GM13976 (cell line): ENCODE measurements around the gene MYO1G.
"Not testable (repeated sequence)": the region's sequence is repeated elsewhere in the genome, so short reads cannot be mapped to it uniquely, and the experiment has no call there.

Experiments used
- DNase-seq: peaks from one replicate; pipeline ENCODE4 v3.0.0; 2012; ENCODE audit warnings: low spot score
- in situ Hi-C: fragments of 300-500 bp; cut with MboI; formaldehyde crosslinking; loops from one replicate; pipeline ENCODE4 v1.12.0; 2022; ENCODE audit warnings: low sequenced_read_pairs, mixed read lengths, inconsistent platforms; ENCODE audit not compliant: unreplicated experiment
- TF ChIP-seq, protein P1 (sequence below): IDR thresholded peaks from 2 replicates; pipeline ENCODE4 v1.5.1; 2012; ENCODE audit warnings: borderline replicate concordance, mild to moderate bottlenecking; ENCODE audit not compliant: insufficient read depth; ENCODE audit errors: extremely low read depth, missing control alignments, control extremely low read depth

The MYO1G gene

DNA sequence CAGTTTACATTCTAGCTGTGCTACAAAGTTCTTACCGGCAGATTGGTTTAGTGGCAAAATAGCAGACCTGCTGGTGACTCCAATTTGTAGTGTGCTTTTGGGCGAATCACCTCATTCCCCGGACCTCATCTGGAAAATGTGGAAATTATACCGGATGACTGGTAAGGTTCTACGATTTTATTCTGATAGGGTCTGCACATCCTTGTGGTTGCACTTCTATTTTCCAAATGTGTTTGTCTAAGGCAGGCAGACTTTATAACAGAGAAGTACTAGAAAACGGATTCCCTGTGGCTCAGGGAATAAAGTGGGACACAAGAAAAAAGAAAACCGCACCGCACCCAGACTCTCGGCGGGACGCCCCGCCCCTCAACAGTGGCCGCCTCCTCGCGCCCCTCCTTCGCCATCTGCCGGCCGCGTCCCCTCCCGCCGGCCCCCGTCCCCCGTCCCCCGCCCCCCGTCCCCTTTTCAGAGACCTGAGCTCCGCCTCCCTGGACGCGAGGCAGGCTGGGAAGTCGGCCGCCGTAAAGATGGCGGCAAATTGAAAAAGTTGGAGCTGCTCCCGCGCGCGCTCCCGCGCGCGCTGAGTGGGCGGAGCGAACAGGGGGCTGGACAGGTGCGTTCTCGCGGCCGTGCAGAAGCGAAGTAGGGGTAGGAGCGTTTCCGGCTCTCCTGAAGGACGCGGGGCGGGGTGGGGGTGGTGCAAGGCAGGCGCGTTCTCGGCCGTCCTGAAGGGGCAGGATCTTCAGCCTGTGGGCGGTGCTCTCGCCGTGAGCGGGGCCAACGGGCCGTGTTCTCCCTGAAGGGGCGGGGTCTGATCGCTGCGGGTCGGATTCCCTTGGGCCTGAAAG lies 20.7 kb upstream of the MYO1G start:
- TF ChIP-seq, protein P1, sequence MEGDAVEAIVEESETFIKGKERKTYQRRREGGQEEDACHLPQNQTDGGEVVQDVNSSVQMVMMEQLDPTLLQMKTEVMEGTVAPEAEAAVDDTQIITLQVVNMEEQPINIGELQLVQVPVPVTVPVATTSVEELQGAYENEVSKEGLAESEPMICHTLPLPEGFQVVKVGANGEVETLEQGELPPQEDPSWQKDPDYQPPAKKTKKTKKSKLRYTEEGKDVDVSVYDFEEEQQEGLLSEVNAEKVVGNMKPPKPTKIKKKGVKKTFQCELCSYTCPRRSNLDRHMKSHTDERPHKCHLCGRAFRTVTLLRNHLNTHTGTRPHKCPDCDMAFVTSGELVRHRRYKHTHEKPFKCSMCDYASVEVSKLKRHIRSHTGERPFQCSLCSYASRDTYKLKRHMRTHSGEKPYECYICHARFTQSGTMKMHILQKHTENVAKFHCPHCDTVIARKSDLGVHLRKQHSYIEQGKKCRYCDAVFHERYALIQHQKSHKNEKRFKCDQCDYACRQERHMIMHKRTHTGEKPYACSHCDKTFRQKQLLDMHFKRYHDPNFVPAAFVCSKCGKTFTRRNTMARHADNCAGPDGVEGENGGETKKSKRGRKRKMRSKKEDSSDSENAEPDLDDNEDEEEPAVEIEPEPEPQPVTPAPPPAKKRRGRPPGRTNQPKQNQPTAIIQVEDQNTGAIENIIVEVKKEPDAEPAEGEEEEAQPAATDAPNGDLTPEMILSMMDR, result no peak
- in situ Hi-C loops, result no loop called here
- DNase-seq, result peak; percentile 96

DNA sequence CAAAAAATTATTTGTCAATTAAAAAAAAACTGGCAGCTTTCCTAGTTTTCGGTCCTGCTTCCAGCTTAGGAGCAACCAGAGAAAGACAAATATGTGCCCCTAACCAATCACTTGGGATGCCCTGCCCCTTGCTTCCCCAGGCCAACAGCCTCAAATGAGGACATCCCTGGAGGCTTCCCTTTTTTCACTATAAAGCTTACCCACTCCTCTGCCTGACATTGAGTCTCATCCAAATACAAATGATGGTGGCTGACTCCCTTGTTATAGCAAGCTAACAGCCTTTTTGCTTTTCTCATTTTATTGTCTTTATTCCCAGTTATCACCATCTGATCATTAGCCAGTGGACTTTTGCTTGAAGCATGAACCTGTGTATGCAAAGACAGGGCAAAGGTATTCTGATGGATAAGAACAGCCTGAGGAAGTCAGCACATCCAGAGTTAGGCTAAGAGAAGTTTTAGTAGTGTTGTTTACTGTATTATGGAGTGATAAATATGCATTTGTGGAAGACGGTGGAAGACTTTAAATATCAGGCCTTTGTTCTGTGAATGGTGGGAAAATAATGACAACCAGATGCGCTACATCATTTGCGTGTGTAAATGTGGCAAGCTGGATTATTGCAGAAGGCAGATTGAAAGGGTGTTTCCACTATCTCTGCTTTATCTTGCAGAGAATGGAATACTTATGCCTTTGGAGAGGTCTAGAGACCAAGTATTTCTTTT lies 19.5 kb upstream of the MYO1G start:
- DNase-seq, result no peak
- in situ Hi-C loops, result no loop called here
- TF ChIP-seq, protein P1, result no peak

DNA sequence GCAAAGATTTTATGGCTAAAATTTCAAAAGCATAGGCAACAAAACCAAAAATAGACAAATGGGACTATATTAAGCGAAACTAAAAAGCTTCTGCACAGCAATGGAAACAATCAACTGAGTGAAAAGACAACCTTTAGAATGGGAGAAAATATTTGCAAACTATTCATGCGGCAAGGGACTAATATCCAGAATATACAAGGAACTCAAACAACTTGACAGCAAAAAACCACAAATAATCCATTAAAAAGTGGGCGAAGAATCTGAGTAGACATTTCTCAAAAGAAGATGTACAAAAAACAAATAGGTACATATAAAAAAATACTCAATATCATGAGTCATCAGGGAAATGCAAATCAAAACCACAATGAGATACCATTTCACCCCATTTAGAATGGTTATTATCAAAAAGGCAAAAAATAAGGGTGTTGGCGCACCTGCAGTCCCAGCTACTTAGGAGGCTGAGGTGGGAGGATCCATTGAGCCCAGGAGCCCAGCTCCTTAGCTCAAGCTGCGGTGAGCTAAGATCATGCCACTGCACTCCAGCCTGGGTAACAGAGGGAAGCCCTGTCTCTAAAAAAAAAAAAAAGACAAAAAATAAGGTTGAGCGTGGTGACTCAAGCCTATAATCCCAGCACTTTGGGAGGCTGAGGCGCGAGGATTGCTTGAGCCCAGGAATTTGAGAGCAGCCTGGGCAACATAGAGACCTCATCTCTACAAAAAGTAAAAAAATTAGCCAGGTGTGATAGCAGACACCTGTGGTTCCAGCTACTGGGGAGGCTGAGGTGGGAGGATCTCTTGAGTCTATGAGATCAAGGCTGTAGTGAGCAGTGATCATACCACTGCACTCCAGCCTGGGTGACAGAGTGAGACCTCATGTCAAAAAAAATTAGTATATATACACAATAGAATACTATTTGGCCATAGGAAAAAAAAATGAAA lies 17.0 kb upstream of the MYO1G start:
- in situ Hi-C loops, result no loop called here
- TF ChIP-seq, protein P1, result no peak
- no peak for DNase-seq

DNA sequence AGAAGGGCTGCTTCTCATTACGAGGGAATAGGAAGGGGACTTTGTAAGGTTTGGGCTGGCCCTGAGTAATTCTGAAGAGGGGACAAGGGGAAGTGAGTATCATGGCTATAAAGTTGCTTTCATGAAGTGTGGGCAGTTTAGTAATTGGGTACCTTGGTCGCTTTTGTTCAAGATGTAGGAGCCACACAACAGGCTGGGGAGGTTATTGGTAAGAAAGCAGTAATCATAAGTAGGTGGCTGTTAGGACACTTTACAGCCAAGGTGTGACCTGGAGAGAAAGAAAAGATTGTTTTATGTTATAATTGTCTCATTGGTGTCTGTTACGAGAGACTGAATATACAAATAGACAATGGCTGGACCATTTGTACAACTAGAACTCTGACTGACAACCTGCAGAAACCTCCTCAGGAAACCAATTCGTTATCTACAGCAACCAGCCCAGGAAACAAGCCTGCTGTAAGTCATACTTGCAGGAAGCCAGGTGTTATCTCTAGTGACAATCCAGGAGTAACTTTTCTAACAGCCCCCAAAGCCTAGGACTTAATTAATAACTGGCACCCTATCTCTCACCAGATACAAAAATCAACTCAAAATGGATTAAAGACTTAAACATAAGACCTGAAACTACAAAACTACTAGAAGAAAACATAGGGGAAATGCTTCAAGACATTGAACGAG lies 16.2 kb upstream of the MYO1G start:
- TF ChIP-seq, protein P1, result no peak
- no peak for DNase-seq
- in situ Hi-C loops, result no loop called here

DNA sequence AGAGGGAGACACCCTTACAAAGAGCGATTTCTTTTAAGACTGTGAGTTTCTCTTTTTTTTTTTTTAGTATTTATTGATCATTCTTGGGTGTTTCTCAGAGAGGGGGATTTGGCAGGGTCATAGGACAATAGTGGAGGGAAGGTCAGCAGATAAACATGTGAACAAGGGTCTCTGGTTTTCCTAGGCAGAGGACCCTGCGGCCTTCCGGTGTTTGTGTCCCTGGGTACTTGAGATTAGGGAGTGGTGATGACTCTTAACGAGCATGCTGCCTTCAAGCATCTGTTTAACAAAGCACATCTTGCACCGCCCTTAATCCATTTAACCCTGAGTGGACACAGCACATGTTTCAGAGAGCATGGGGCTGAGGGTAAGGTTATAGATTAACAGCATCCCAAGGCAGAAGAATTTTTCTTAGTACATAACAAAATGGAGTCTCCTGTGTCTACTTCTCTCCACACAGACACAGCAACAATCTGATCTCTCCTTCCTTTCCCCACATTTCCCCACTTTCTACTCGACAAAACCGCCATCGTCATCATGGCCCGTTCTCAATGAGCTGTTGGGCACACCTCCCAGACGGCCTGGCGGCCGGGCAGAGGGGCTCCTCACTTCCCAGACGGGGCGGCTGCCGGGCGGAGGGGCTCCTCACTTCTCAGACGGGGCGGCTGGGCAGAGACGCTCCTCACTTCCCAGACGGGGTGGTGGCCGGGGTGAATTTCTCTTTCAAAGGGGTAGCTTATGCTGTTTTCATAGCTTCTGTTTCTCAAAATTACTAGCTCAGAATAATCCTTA lies 13.4 kb upstream of the MYO1G start:
- DNase-seq, in situ Hi-C loops: not testable (repeated sequence)

DNA sequence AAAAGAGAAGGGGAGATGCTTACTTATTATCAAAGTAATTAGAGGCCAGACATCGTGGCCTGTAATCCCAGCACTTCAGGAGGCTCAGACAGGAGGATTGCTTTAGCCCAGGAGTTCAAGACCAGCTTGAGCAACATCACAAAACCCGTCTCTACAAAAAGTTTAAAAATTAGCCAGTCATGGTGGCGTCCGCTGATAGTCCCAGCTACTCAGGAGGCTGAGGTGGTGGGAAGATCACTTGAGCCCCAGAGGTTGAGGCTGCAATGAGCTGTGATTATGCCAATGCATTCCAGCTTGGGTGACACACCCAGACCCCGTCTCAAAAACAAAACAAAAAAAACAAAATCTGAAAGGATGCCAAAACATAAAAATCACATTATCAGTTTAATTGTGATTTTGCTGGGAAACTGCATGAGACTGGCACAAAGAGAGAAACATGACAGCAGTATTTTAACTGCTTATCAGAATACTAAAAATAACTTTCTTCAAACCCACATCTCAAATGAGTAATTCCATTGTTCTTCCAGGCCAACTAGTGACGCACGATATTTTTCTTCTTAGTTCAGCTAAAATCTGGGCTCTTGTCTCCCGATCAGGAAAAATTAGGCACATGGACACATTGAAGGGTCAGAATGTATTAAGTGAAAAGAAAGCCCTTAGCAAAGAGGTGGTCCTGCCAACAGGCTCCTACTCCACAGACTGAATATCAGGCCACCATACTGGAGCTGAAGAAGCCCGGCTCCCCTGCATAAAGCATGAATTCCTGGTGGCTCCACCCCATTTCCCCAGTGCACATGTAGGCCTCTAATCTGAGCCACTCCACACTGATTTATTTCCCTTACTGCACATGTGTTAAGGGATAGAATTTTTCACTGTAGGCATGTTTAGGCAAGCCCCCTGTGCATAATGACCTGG lies 11.6 kb upstream of the MYO1G start:
- TF ChIP-seq, protein P1, result no peak
- in situ Hi-C loops, result no loop called here
- DNase-seq, result no peak
